Nephron (organoid): ENCODE measurements around the gene HELQ.
A peak's percentile ranks its signal among the peaks of the same experiment; 100 is the strongest.
"Not testable (repeated sequence)": the region's sequence is repeated elsewhere in the genome, so short reads cannot be mapped to it uniquely, and the experiment has no call there.

ENCODE experiments used
- H3K27ac Mint-ChIP-seq, 3 experiments: 2 replicates each; pipeline ENCODE4 v1.8.0; 2020; ENCODE audit warnings: mixed read lengths in 3 of 3, mild to moderate bottlenecking in 2 of 3, moderate library complexity in 1 of 3
- H3K27me3 Mint-ChIP-seq: 2 replicates; pipeline ENCODE4 v1.8.0; 2021; ENCODE audit warnings: low read depth, mild to moderate bottlenecking, moderate library complexity, mixed read lengths
- H3K36me3 Mint-ChIP-seq: 2 replicates; pipeline ENCODE4 v1.8.0; 2020; ENCODE audit warnings: low read depth, mixed read lengths
- H3K4me1 Mint-ChIP-seq: 2 replicates; pipeline ENCODE4 v1.8.0; 2020; ENCODE audit warnings: mixed read lengths
- H3K4me3 Mint-ChIP-seq, 3 experiments: 2 replicates each; pipeline ENCODE4 v1.8.0; 2020; ENCODE audit warnings: mild to moderate bottlenecking in 3 of 3, mixed read lengths in 3 of 3, moderate library complexity in 2 of 3
- H3K9me3 Mint-ChIP-seq: 2 replicates; pipeline ENCODE4 v1.8.0; 2020; ENCODE audit warnings: mixed read lengths
- CTCF ChIP-seq, 3 experiments: fragments of 200-600 bp; sonication (generic); IDR thresholded peaks; one replicate each; pipeline ENCODE4 v1.5.0; 2021; ENCODE audit warnings: antibody characterized with exemption in 3 of 3; ENCODE audit not compliant: unreplicated experiment in 3 of 3

Gene HELQ

GRCh38 chr4:83455281-83456183, at the start of gene HELQ, which contains the start of gene MRPS18C:
TSS of gene HELQ (minus strand) at chr4:83455823. CDS start at chr4:83455693, 130 bp downstream.
TSS of gene MRPS18C (plus strand) at chr4:83456058. CDS start at chr4:83456078, 20 bp downstream.
- Mint-ChIP-seq H3K4me3 (peak within 1 kb of the TSS; percentile 99 to 100 (median 100)), H3K4me1 (peaks cover 26% of the 10 kb centered on the region), H3K27me3 (no peaks in the 10 kb centered on the region), H3K9me3 (no peaks in the 10 kb centered on the region), H3K36me3 (peaks cover 50% of the 10 kb centered on the region), H3K27ac (peak within 1 kb of the TSS; percentile 99 to 100 (median 100))
- no peak for TF ChIP-seq CTCF (IDR thresholded peaks at IDR 0.05; ENCODE audit: unreplicated experiment in 3 of 3)

GRCh38 chr4:83504996-83505395, 49.4 kb upstream of the HELQ start:
- Mint-ChIP-seq H3K36me3 (no peaks in the 10 kb centered on the region), H3K9me3 (no peaks in the 10 kb centered on the region), H3K27ac (no peak overlapping the region), H3K4me3 (no peak overlapping the region), H3K27me3 (peaks cover 6% of the 10 kb centered on the region), H3K4me1 (no peaks in the 10 kb centered on the region)
- TF ChIP-seq CTCF (IDR thresholded peaks at IDR 0.05; ENCODE audit: unreplicated experiment in 3 of 3) = no peak

GRCh38 chr4:83504503-83504902, 48.9 kb upstream of the HELQ start:
- Mint-ChIP-seq H3K27ac (no peak overlapping the region), H3K4me1 (no peaks in the 10 kb centered on the region), H3K36me3 (no peaks in the 10 kb centered on the region), H3K4me3 (no peak overlapping the region), H3K27me3 (peaks cover 6% of the 10 kb centered on the region), H3K9me3 (no peaks in the 10 kb centered on the region)
- no peak for TF ChIP-seq CTCF (IDR thresholded peaks at IDR 0.05; ENCODE audit: unreplicated experiment in 3 of 3)

GRCh38 chr4:83503974-83504373, 48.4 kb upstream of the HELQ start:
- TF ChIP-seq CTCF (IDR thresholded peaks at IDR 0.05; ENCODE audit: unreplicated experiment in 3 of 3) = no peak
- Mint-ChIP-seq H3K27me3 (peaks cover 6% of the 10 kb centered on the region), H3K4me3 (no peak overlapping the region), H3K27ac (no peak overlapping the region), H3K36me3 (no peaks in the 10 kb centered on the region), H3K9me3 (no peaks in the 10 kb centered on the region), H3K4me1 (no peaks in the 10 kb centered on the region)

- H3K4me3 Mint-ChIP-seq, H3K27ac Mint-ChIP-seq, H3K27me3 Mint-ChIP-seq, H3K4me1 Mint-ChIP-seq, H3K9me3 Mint-ChIP-seq, H3K36me3 Mint-ChIP-seq: not testable (repeated sequence)
These were observed 46.0 kb upstream of the HELQ start for GRCh38 chr4:83501671-83502070.

GRCh38 chr4:83498187-83498586, 42.6 kb upstream of the HELQ start:
- H3K36me3 Mint-ChIP-seq = no peaks in the 10 kb centered on the region
- no peak for TF ChIP-seq CTCF (IDR thresholded peaks at IDR 0.05; ENCODE audit: unreplicated experiment in 3 of 3)
- peaks cover 6% of the 10 kb centered on the region for H3K27me3 Mint-ChIP-seq
- no peak overlapping the region for H3K27ac Mint-ChIP-seq
- no peak overlapping the region for H3K4me3 Mint-ChIP-seq
- no peaks in the 10 kb centered on the region for H3K9me3 Mint-ChIP-seq
- H3K4me1 Mint-ChIP-seq = no peaks in the 10 kb centered on the region

GRCh38 chr4:83496085-83496917, 40.7 kb upstream of the HELQ start:
- not testable (repeated sequence) for H3K36me3 Mint-ChIP-seq, H3K9me3 Mint-ChIP-seq, H3K27me3 Mint-ChIP-seq, H3K27ac Mint-ChIP-seq, H3K4me1 Mint-ChIP-seq, H3K4me3 Mint-ChIP-seq
